PC-3 (cell line): ENCODE results near the gene NPHP3.

Experiments used
- EZH2 ChIP-seq: fragments of 300-600 bp; sonication (generic); IDR thresholded peaks from one replicate; pipeline ENCODE4 v1.6.1; 2017; ENCODE audit warnings: antibody characterized with exemption, mild to moderate bottlenecking, low read length; ENCODE audit not compliant: unreplicated experiment
- EZH2phosphoT487 ChIP-seq: fragments of 300-600 bp; sonication (generic); IDR thresholded peaks from 2 replicates; pipeline ENCODE4 v1.6.1; 2018; ENCODE audit warnings: mild to moderate bottlenecking, antibody characterized with exemption, low read length, borderline replicate concordance
- TF ChIP-seq, protein P1 (sequence below): fragments of 300-600 bp; sonication (generic); conservative IDR thresholded peaks from 2 replicates; pipeline ENCODE4 v1.5.1; 2017; ENCODE audit warnings: antibody characterized with exemption, low read depth, mild to moderate bottlenecking, low read length

GRCh38 chr3:132682201-132682600 is 40.0 kb downstream of the NPHP3 start:
- TF ChIP-seq, protein P1, sequence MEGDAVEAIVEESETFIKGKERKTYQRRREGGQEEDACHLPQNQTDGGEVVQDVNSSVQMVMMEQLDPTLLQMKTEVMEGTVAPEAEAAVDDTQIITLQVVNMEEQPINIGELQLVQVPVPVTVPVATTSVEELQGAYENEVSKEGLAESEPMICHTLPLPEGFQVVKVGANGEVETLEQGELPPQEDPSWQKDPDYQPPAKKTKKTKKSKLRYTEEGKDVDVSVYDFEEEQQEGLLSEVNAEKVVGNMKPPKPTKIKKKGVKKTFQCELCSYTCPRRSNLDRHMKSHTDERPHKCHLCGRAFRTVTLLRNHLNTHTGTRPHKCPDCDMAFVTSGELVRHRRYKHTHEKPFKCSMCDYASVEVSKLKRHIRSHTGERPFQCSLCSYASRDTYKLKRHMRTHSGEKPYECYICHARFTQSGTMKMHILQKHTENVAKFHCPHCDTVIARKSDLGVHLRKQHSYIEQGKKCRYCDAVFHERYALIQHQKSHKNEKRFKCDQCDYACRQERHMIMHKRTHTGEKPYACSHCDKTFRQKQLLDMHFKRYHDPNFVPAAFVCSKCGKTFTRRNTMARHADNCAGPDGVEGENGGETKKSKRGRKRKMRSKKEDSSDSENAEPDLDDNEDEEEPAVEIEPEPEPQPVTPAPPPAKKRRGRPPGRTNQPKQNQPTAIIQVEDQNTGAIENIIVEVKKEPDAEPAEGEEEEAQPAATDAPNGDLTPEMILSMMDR = no peak
- no peak for TF ChIP-seq EZH2
- no peak for TF ChIP-seq EZH2phosphoT487
